IPS DF 19.7 (cell line): Measurements from ENCODE around the gene MID2.
"Not testable (repeated sequence)": the region's sequence is repeated elsewhere in the genome, so short reads cannot be mapped to it uniquely, and the experiment has no call there.

Experiments used
- DNase-seq: peaks from one replicate; pipeline ENCODE4 v3.0.0-alpha.2; 2013; ENCODE audit warnings: low read depth, low spot score

Gene MID2, protein sequence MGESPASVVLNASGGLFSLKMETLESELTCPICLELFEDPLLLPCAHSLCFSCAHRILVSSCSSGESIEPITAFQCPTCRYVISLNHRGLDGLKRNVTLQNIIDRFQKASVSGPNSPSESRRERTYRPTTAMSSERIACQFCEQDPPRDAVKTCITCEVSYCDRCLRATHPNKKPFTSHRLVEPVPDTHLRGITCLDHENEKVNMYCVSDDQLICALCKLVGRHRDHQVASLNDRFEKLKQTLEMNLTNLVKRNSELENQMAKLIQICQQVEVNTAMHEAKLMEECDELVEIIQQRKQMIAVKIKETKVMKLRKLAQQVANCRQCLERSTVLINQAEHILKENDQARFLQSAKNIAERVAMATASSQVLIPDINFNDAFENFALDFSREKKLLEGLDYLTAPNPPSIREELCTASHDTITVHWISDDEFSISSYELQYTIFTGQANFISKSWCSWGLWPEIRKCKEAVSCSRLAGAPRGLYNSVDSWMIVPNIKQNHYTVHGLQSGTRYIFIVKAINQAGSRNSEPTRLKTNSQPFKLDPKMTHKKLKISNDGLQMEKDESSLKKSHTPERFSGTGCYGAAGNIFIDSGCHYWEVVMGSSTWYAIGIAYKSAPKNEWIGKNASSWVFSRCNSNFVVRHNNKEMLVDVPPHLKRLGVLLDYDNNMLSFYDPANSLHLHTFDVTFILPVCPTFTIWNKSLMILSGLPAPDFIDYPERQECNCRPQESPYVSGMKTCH

DNA sequence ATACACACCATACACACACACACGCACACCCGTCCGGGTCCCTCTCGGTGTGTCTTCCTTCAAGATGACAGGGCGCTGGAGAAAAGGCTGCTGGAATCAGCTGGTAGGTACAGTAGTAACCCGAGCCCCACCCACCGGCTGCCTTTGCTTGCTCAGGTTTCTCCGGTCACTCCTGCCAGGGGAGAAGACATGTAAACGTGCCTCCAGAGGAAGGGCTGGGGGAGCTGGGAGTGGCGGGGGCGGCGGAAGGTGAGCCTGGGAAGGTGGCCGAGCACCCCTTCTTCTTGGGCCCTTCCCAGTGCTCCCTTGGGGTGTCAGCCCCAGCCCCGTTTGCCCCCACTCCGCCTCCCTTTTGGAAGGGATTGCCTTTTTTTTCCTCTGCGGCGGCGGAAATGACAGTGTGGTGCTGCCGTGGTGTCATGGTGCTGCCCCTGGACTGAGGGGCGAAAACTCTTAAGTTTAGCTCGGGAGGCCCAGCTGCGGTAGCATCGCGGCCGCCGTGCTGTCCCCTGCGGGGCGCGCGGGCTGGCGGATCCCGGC lies at the start of gene MID2:
Gene MID2, plus strand, starts transcription at position 169 of the 540 bp plus-strand sequence. CDS start 561 bp downstream, outside the sequence.
- DNase-seq, result no peak

DNA sequence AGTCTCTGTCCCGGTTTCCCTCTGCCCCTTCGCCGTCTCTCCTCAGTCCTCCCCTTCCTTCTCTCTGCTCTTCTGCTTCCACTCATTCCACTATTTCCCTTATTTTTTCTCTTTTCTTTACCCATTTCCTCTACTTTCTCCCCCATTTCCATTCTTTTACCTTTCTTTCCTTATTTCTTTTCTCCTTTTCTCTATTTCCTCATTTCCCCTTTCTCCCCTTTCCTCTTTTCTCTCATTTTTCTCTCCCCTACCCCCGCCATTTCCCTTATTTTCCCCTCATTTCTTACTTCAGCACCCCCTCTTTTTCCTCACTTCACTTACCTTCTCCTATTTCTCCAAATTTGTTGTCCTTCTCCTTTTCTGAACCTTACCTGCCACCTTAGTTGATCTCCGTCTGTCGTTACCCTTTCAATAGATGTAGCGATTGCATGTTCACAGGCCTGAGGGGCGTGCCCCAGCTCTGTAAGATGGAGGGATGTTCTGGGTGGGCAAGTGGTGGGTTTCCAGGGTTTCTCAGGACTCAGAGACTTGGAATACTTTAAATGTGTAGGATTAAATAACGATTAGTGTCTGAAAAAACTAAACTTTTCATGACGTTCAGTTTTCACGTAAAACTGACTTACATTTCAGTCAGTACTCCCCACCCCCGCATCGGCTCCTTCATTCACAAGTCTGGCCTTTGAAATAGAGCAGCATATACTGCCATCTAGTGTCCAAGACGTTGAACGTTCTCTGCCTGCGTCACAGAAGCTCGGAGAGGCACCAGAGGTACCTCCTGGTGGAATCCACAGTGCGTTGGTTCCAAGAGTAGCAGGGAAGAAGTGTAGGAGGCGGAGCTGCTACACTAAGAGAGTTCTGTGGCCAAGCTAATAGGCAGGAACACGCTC lies 48.8 kb upstream of the MID2 start:
- peak; percentile 63 for DNase-seq

DNA sequence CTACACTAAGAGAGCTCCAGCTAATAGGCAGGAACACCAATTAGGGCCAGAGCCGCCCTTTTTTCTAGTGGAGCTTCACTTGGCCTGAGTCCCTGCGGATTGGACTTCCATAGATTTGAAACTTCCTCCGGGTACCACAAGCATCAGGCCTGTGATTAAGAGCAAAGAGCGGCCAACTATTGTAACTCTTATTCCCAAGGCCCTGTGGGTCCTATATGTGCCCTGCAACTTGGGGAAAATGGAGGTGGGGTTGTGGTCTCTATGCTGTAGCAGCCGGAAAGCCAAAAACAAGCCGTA lies 48.2 kb upstream of the MID2 start, which contains the start of gene NCBP2L:
Gene NCBP2L, plus strand, starts transcription at position 198 of the 297 bp plus-strand sequence. CDS start 16,488 bp downstream, outside the sequence.
- no peak for DNase-seq

DNA sequence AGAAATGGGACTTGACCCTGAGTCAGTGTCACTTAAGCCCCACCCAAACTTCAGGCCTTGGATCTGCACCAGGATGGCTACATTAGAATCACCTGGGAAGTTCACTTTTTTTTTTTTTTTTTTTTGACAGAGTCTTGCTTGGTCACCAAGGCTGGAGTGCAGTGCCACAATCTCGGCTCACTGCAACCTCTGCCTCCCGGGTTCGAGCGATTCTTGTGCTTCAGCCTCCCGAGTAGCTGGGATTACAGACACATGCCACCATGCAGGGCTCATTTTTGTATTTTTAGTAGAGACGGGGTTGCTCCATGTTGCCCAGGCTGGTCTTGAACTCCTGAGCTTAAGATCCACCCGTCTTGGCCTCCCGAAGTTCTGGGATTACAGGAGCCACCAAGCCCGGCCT lies 45.1 kb upstream of the MID2 start:
- no peak for DNase-seq

DNA sequence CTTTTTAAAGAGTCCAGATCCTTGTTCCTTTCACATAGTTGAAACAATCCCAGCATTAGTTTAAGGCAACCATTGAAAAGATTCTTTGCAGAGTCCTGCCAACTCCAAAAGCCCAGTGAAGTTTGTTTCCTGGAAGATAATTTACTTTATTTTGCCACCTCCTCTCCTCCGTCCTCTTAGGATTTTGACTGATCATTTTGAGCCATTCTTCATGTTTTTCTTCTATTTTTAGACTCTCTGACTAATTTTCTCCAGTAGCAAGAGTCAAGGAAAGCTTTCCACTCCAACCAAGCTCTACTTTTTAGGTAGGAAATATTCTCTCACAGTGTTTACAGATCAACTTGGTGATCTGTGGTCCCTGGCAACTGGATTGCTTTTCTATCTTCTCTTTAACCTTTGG lies 37.8 kb upstream of the MID2 start:
- DNase-seq, result no peak

DNA sequence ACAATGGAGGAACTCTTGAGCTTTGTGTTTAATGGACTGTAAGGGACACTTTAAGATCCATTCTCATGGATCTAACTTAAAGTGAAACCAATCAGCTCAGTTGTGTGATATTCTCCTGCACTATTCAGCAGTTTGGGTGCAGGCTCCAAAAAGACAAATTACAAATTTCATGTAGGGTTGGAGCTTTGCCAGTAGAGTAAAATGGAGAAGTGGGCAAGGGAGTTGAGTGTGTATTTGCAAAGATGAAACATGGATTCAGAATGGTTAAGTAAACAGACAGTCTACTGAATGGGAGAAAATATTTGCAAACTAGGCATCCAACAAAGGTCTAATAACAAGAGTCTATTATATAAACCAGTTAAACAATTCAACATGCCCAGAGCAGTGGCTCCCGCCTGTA lies 21.2 kb upstream of the MID2 start:
- no peak for DNase-seq

DNA sequence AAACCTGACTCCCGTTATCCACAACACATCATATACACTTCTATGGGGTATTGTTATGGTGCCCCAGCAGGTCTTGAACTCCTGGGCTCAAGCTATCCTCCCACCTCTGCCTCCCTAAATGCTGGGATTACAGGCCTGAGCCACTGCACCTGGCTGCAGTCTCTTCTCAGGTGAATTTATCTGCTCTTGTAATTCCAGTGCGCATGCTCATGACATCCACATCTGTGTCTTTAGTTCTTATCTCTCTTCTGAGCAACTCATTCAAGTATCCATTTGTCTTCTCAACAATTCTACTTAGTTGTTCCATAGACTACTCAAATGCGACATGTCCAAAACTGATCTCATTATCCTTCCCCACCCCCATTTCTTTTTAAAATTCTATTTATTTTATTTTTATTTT lies 20.5 kb upstream of the MID2 start:
- no peak for DNase-seq

DNA sequence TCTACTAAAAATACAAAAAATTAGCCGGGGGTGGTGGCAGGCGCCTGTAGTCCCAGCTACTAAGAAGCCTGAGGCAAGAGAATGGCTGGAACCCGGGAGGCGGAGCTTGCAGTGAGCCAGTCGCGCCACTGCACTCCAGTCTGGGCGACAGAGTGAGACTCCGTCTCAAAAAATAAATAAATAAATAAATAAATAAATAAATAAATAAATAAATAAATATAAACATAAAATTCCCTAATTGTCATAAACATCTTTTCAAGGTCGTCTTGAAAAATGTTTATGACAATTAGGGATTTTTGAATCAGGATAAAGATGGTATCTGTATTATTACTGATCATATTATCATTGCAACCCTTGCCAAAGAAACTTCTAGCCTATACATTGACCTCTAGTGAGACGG lies 15.6 kb upstream of the MID2 start:
- not testable (repeated sequence) for DNase-seq

DNA sequence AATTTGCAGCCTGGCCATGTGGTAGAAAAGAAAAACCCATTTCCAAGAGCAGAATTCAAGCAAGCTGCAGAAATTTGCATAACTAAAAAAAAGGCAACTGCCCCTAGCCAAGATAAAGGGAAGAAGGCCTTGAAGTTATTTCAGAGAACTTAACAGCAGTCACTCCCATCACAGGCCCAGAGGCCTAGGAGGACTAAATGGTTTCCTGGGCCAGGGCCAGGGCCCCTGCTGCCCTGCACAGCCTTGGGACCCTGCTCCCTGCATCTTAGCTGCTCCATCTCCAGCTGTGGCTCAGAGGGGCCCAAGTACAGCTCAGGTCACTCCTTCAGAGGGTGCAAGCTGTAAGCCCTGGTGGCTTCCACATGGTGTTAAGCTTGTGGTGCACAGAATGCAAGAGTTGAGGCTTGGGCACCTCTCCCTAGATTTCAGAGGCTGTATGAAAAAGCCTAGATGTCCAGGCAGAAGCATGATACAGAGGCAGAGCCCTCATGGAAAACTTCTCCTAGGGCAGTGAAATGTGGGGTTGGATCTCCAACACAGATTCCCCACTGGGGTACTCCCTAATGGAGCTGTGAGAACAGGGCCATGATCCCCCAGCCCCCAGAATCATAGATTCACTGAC lies 6.7 kb upstream of the MID2 start:
- DNase-seq, result no peak

DNA sequence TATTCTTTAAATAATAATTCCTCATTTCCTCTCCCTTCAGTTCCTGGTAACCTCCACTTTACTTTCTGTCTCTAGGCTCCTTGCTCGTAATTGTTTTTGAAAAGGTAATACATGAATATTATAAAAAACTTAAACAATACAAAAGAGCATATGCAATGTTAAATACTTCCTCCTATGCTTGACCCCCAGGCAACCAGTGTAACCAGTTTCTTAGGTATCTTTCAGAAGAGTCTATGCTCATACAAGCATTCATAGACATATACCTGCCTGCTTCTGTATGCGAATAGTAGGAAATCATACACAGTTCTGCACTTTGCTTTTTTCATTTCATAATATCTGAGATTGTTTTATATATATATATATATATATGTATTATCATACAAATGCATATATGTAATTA lies 2.6 kb upstream of the MID2 start:
- DNase-seq, result no peak

DNA sequence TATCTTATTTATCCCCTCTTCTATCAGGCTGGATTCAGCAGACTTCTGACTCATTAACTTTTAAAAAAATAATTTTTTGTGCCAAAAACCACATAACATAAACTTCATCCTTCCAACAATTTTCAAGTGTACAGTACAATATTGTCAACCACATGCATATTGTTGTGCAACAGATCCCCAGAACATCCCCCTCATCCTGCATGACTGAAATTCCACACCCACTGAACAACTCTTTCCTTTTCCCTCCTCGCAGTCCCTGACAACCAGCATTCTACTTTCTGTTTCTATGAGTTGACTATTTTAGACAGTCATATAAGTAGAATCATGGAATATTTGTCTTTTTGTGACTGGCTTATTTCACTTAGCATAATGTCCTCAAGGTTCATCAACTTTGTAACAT lies 2.2 kb upstream of the MID2 start:
- DNase-seq, result no peak

DNA sequence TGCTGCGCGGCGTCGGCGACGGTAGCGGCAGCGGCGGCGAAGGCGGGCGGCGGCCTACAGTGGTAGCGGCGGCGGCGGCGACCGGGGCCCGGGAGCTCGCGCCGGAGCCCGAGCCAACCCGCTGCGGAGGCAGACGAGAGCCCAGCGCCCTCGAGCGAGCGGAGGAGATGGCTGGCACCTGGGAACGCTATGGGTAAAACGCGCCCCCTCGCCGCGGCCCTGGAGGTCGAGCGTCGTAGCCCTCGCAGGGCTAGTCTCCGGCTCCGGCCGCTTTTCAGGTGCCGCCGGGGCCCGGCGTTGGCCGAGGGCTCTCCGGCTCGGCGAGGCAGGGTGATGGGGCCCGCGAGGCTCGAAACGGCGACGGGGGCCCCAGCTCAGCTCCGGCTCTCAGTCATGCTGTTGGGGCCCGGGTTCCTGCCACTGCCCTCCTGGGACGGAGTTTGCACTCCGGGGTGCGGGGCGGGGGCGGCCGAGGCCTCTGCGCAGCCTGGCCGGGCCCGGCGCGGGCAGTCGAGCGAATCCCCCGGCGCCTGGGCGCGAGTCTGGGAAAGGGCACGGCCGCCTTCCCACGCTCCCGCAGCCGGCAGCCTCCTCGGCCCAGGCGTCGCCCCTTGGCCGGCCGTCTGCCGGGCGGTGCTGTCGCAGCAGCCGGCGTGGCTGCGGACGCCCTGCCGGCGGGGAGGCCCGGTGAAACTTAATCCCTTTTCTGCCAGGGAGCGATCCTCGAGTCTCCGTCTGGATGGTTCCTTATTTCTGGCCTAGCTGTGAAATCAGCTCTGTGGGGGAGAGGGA lies 768 bp downstream of the MID2 start:
- no peak for DNase-seq

DNA sequence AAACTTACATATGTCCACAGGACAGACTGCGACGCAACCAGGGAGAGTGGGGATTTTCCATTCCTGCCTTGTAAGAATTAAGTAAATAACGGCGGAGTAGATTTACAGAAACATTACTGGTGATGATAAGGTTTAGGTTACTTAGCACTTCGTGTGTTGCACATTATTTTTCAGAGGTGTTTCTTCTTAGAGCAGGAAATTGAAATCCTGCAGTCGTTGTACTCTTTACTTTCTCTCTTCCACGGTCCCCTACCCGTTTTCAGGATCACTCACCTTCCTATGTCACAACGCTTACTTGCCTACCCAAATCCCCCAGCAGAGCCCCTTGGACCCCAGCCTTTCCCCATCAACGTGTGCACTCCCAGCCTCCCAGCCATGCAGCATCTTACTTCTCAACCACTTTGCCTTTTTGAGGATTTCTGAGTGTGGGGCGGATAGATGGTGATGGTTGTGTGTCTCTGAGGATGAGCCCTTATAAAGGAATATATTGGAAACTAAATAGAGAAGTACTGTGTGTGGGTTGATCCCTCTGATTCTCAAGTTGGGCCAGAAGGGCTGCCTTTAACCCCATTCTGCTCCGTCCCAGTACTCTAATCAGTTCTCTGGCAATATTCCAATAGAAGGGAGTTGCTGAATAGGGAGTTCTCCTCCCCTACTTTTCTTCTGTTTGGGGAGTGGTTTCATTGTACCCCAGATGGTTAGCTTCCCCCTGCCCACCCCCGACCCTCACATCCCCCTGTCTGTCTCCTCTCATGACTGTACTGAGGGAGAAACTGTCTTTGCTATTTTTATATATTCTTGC lies 1.6 kb downstream of the MID2 start:
- no peak for DNase-seq

DNA sequence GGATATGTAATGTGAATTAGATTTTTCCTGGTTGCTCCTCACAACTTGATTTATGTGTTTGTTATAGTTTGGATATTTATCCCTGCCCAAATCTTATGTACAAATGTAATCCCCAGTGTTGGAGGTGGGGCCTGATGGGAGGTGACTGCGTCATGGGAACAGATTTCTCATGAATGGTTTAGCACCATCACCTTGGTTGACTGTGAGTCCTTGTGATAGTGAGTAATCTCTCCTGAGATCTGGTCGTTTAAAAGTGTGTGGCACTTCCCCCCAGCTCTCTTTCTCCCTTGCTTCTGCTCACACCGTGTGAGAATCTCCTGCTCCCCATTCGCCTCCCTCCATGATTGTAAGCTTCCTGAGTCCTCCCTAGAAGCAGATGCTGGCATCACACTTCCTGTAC lies 2.2 kb downstream of the MID2 start:
- DNase-seq, result no peak

DNA sequence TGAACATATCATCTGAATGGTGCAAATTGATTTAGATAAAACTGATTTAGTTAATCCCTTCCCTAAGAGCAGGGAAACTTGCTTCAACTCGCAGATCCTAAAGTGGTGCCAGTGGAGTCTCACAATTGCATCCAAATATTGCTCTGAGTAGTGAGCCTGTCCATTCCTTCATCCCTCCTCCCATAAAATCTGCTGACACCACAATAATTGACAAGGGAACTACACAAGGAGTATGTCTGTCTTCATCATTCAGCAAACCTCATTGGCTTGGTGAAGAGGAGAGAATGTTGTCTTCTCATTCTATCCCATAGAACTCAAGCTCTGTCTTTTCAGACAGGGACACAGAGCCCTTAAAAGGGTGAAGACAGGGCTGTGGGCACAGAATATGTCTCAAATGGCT lies 4.2 kb downstream of the MID2 start:
- no peak for DNase-seq

DNA sequence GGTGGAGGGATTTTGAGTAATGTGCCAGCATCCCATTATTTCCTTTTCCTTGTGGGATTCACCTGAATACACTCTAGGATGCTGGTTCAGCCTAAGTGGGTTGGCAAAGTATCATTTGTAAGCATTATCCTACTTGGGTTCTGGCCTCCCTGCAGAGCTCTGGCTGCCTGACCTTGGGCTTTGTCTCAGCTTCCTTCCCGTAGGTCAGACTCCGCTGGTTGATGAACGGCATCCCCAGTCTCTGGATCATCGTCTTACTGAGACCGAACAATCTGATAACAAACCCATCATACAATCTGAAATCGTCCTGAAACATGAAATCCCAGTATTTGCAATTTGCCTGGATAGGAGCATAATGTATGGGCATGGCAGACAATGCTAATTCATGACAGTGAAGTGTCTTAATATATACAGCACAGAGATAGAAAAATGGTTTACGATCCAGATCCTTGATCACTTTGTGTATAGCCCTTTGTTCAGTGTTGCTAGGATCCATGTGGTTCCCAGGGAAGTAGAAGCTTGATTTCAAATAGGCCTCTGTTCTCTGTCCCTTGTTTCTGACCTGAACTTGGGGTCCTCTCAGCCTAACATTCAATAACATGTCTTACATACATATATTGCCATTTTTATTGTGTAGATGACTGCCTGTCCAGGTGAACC lies 5.5 kb downstream of the MID2 start:
- no peak for DNase-seq

DNA sequence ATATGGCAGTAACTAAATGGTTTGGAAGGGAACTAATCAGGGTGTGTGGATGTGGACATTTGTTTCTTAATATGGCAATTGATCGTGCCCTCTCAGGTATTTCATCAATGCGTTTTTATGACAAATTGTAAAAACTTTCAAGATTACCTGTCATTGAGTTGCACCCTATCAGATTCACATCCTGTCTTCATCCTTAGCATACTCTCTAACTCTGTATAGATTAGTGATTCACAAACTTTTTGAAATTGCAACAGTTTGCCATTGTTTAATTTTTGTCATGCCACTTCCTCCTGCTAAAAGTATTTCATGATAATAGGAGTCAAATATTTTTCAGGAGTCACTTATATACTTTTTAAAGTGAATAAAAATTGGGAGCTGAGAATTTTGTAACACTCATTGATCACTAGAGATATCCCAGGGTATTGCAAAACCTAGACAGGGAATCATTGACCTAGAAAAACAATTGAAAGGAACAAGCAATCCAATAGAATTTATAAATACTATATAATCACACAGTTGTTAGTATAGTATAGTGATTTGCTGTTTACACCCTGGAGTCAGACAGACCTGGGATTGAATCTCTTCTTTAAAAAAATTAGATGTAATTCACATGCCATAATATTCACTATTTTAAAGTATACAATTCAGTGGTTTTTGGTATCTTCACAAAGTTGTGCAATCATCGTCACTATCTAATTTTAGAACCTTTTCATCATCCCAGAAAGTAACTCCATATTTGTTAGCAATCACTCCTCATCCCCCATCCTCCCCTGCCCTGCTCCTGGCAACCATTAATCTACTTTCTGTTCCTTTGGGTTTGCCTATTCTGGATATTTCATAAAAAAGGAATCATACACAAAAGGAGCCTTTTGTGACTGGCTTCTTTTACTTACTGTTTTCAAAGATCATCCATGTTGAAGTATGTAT lies 8.9 kb downstream of the MID2 start:
- no peak for DNase-seq

DNA sequence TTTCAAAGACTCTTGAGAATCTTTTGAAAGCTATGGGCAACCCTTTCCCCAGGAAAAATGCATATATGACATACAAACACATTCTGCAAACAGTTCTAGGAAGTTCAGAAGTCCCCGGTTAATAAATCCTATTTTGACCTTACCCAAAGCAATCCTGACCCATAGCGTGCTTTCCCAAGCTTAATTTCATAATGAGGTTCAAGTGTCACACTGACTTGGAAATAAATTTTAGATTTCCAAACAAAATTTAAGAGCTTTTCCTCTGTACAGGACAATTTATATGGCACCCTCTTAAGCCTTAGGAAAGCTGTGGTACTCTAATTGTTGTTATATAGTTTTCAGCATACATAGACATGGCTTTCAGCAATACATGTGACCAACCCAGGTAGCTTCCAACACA lies 11.3 kb downstream of the MID2 start:
- DNase-seq, result no peak
